Iris pigment epithelial cell (primary cell): Measurements from ENCODE around the gene SLC35F6.
"Not testable (repeated sequence)": the region's sequence is repeated elsewhere in the genome, so short reads cannot be mapped to it uniquely, and the experiment has no call there.

ENCODE experiments used
- DNase-seq: peaks from one replicate; pipeline ENCODE4 v3.0.0-alpha.2; 2011; ENCODE audit warnings: low read depth

Gene SLC35F6

DNA sequence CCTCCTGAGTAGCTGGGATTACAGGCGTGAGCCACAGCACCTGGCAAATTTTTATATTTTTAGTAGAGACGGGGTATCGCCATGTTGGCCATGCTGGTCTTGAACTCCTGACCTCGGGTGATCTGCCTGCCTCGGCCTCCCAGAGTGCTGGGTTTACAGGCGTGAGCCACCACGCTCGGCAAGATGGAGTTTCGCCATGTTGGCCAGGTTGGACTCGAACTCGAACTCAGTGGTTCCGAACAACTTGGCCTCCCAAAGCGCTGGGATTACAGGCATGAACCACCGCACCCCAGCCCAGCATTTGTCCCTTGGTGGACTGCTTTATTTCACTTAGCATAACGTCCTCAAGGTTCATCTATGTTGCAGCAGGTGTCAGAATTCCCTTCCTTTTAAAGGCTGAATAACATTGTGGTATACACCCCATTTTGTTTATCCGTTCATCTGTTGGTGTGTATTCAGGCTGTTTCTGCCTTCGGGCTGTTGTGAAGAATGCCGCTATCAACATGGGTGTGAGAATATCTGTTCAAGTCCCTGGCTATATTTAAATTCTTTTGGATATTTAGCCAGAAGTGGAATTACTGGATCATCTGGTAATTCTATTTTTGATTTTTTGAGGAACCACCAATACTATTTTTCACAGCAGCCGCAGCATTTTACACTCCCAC, 20.6 kb downstream of the SLC35F6 start:
- DNase-seq: no peak

DNA sequence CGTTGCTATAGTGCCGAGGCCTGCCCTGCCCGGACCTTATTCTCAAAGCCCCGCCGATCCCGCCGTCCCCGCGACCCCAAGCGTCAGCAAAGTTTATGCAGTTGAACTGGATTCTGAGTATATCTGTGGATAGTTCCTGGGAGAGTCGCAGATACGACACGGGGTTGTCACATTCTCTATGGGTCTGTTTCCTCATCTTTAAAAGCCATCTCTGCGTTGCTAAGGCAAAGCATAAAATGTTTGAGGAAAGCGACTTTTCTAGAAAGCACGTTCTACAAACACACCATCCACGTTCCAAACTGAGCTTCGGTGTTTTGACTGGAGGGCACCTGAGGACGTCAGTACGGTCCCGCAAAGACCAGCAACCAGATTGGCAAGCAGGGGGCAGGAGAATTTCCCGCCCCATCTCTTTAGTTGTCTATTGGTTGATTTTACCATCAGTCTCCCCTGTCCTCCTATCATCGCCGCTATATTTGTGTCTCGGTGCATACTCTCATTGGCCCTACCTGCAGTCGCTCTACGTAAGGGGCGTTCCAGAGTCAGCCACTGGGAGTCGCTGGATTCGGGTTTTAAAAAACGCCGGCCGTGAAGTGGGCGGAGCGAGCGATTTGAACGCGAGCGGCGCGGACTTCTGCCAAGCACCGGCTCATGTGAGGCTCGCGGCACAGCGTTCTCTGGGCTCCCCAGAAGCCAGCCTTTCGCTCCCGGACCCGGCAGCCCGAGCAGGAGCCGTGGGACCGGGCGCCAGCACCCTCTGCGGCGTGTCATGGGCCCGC, 21.5 kb downstream of the SLC35F6 start, which contains the start of gene CENPA:
TSS of gene CENPA (plus strand) at position 626 of the 776 bp plus-strand sequence. CDS start at position 767, 141 bp downstream.
- DNase-seq: peak; percentile 100

DNA sequence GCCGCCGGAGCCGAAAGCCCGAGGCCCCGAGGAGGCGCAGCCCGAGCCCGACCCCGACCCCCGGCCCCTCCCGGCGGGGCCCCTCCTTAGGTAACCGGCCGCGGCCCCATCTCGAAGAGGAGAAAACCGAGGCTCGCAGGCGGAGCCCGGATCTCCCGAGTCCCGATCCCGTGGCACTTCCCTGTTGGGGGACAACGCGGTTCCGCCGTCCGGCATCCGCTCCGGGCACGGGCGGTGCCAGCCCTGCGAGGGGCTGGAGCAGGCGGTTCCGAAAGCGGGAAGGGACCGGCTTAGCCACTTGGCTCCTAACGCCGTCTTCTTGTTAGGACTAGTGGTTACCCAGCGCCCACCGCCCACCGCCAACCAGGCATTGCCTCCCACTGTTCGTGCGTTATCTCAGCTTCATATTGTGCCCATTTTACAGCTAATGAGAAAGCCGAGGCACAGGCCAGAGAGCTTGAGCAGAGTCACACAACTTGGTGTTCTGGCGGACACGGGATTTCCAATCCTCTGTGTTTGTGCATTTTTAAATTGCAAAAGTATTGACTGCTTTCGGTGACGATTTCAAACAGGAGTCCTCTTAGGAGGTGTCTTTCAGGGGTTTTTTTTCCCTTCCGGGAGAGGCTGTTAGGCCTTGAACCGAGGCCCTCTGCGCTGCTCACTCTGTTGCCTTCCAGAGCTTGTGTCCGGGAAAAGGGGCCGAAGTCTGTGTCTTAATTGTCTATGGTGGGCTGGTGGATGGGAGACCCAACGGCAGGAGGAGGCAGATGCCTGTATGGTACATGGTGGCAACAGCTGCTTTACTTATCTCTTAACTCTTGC, 22.3 kb downstream of the SLC35F6 start:
- DNase-seq: no peak

DNA sequence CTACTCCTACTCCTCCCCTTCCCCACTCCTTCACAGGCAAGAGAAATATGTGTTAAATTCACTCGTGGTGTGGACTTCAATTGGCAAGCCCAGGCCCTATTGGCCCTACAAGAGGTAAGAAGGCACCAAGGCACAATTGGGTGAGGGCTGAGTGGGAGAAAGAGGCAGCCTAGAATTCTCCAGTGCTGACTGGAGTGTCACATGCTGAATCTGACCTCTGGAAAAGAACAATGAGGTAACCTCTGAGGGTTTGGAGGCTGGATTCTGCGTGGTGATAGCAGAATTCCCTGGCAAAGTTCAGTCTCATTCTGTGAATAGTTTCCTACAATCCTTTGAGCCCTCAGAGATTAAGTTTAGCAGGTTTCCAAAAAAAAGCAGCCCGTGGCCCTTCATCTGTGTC, 28.6 kb downstream of the SLC35F6 start:
- DNase-seq: no peak

DNA sequence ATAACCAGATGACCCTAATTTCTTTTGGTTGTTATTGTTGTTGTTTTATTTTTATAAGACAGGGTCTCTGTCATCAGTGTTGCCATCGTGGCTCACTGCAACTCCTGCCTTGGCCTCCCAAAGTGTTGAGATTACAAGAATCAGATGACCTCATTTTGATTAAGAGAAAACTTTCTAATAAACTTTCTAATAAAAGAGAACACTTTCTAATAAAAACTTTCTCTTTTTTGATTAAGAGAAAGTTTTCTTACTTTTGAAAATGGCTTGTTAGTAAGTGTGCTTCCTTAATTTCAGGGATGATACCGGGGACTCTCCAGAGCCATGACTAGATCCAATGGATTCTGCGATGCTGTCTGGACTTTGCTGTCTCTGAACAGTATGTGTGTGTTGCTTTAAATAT, 29.4 kb downstream of the SLC35F6 start:
- DNase-seq: no peak

DNA sequence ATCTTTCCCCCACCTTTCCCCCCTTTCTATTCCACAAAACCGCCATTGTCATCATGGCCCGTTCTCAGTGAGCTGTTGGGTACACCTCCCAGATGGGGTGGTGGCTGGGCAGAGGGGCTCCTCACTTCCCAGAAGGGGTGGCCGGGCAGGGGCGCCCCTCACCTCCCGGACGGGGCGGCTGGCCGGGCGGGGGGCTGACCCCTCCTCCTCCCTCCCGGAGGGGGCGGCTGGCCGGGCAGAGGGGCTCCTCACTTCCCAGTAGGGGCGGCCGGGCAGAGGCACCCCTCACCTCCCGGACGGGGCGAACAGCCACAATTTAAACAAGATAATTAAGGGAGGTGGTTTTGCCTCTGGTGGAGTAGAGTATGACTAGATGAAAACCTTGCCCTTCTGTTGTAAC, 31.1 kb downstream of the SLC35F6 start:
- not testable (repeated sequence) for DNase-seq

DNA sequence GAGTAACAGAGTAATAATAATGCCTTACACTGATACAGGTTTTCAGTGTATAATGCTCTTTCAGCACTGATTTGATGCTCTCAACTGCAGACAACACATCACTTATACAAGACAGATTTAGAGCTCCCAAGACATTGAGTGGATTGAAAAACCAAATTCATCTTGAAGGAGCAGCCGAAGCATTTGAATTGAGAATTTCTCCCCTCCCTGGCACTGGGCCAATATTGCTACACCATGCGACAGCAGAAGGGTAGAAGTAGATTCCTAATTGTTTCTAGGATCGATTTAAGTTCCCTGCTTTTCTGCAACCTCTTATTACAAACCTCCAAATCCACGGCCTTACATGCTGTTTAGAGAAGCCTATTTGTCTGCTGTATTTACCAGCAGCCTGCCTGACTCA, 37.2 kb downstream of the SLC35F6 start:
- no peak for DNase-seq

DNA sequence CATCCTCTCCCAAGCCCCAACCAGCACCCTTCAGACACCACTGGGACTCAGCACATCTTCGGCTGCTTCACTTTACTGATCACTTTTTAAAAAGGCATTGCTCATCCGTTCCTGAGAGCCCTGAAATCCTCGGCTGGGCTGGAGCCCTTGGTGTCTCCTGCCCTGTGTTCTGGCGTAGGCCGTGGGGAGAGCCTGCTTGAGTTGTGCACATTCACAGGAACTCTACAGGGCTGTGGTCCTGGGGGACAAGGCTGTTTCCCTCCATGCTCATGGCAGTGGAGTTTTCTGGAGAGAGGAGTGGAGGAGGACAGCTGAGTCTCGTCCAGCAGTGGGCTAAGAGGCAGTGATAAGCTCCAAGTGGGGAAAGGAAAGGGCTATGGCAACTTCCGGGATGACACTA, 37.7 kb downstream of the SLC35F6 start:
- DNase-seq: no peak

DNA sequence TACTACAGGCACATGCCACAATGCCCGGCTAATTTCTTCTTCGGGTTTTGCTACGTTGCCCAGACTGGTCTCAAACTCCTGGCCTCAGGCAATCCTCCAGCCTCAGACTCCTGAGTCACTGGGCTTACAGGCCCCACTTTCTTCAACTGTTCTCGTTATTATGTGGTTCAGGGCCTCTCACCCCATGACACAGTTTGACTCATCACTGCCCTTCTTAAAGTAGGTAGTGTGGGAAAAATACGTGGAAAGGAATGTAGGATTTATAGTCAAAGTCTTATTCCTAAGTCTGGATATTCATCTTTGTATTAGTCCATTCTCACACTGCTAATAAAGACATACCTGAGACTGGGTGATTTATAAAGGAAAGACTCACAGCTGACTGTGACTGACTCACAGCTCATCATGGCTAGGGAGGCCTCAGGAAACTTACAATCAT, 41.2 kb downstream of the SLC35F6 start:
- peak; percentile 81 for DNase-seq

DNA sequence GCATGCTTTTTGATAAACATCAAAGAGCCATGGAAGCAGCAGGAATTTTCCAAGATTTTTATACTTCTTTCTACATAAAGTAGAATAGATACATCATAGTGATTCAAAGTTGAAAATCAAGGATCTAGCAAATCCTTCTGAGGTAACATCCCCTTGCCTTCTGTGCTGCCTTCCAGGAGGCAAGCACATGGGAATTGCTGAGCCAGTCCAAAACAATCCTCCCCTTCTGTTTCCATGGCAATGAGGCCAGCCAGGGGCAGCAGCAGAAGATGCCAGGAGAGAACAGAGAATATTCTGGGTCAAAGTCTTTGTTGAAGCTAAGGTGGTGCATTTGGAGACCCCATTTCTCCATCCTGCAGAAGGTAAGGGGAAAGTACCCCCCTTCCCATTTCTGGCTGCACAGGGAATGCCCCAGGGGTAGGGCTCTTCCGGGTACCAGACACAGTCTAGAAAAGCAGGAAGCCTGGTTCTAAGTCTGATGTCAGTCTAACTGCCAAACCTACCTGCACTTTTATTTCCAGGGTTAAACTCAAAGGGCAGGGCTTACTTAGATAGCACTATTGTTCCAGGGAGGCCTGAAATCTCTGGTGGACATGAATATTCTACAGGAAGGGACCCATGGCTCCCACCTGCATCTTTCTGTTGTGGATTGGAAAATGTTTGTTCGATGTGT, 43.8 kb downstream of the SLC35F6 start:
- DNase-seq: no peak

DNA sequence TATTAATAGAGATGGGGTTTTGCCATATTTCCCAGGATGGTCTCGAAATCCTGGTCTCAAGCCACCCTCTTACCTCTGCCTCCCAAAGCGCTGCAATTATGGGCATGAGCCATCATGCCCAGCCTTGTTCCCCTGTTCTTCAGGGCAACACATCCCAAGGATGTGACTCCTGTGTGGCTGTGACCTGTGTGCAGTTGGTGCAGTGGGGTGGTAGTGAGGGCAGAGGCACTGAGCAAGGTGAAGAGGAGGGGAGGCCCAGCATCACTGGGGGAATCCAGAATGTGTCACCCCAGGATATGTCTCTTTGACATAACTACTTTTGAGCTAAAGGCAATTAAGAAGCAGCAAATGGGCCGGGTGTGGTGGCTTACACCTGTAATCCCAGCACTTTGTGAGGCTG, 45.1 kb downstream of the SLC35F6 start:
- no peak for DNase-seq

DNA sequence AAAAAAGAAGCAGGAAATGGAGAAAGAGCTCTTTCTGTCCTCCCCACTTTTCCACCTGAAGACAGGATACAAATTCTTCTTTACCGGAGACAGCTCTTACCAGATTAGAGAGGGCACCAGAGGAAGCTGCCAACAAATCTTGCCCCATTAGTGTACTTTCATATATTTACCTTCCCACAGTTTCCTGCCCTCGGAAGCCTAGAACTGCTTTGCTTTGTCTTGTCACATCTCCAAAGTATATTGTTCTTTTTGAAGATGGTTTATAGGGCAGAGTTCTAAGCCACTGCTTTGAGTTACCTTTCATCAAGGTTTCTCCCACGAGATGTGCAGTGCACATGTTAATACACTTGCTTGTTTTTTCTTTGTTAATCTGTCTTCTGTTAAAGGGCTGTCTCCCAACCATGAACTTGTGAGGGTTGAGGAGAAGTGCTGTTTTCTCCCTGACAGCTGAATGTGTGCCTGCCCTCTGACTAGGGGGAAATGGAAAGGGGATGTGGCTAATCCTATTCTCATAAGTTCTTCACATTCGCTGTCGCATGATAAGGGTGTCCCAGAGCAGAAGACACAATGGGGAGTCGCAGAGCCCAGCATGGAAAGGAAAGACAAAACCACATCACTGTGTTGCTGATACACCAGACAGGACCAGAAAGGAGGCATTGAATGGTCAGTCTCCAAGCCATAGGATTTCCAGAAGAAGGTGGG, 45.9 kb downstream of the SLC35F6 start:
- DNase-seq: no peak

DNA sequence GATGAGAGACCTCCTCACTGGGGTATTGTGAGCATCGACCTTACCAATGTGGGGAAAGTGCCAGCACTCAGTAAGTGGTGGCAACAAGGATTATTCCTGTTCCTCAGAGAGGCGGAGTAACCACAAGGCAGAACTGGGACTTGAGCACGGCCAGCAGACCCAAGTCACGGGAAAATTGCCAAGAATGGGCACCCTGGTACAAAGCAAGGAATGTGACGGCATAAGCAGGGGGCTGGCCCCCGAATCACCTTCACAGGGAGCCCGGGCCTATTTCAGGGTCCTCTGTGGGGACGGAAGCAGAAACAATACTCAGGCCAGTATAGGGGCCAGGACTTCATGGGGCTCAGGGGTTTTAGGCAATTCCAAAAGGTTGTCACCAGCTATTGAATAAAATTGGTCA, 47.2 kb downstream of the SLC35F6 start:
- no peak for DNase-seq

DNA sequence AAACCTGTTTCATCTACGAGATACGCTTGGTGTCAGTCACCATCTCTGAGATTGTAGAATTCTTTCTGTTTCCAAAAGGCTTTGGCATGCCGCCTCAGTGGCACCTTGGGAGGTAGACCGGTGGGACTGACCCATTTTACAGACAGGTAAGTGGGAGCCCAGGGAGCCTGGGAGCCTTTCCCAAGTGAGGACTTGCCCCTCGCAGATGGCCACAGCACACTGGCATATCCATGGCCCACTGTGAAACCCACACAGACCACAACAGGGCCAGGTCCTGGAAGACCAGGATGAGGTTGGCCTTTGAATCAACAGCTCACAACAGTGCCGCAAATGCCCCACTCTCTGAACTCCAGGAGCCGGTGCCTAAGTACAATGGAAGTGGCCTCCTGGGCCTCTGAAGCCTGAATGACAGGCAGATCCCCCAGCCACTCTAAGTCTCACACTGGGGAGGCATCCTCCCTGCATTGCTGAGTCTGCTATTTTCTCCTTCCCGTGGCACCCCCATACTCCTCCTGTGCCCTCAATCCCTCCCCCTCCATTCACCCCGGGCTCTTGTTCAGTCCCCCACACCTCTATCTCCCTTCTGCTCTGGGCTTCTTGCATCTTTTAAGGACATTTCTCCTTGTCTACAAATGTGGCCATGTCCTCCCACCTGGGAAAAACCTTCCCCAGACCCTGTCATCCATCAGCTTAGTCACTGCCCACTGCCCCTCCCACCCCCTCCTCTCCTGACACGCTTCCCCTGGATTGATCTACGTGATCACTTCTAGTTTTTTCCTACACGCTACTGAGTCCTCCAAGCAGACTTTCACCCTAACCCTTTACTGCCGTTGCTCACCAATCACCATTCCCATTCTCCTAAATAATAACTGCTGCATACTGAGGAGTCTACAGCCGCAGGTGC, 48.0 kb downstream of the SLC35F6 start:
- no peak for DNase-seq

DNA sequence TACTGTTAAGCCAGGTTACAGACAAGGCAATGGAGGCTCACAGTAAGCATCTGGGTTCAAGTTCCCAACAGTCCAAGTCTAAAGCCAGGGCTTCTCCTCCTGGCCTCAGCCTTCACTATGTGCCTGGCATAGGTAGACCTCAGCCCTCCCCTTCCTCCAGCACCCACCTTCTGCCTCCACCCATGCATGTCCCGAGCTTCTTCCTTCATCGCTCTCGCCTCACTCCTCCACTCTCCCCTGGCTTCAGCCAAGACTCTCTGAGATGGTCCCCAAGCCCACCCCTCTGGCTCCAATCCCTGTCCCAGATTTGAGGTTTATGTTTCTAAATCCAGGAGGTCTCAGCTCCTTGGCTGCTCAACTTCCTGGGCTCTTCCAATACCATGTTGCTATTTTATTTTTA, 48.6 kb downstream of the SLC35F6 start:
- DNase-seq: no peak

DNA sequence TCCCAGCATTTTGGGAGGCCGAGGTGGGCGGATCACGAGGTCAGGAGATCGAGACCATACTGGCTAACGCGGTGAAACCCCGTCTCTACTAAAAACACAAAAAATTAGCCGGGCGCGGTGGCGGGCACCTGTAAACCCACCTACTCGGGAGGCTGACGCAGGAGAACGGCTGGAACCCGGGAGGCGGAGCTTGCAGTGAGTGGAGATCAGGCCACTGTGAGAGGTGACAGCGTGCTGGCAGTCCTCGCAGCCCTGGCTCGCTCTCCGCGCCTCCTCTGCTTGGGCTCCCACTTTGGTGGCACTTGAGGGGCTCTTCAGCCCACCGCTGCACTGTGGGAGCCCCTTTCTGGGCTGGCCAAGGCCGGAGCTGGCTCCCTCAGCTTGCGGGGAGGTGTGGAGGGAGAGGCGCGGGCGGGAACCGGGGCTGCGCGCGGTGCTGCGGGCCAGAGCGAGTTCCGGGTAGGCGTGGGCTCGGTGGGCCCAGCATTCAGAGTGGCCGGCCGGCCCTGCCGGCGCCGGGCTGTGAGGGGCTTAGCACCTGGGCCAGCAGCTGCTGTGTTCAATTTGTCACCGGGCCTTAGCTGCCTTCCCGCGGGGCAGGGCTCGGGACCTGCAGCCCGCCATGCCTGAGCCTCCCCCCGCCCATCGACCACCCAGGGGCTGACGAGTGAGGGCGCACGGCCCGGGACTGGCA, 50.1 kb downstream of the SLC35F6 start:
- not testable (repeated sequence) for DNase-seq

DNA sequence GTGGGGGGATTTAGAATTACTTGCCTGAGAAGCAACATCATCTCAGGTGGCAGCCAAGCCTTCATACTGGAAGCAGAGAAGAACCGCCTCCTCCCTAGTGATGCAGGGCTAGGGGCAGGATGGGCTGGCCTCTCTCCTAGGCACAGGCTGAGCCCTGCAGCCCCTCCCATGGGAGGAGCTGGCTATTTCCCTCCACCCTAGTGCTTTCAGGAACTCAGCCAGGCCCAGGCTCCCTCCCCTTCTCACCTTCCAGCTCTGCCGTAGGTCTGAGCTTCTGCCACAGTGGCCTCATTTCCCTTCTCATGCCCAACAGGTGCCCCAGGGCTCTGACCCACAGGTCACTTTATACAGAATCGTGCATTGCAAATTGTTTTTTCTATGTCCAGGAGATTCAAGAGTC, 52.8 kb downstream of the SLC35F6 start:
- no peak for DNase-seq

DNA sequence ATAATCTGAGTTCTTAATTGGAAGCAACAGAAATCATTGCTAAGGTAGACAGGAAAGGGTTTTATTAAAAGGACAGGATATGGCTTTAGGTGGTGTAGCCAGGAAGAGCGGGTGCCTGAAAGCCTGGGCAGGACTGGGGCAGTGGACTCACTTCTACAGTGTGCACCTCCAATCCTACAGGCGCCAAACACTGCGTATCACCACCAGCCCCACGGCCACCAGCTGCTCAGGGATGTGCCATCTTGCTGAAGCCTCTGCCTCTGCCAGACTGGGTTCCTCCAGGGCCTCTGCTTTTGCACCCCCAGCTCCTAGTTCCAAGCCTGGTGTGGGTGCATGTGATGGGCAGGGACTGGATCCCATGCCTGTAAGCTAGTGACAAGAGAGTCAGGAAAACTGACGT, 54.2 kb downstream of the SLC35F6 start:
- no peak for DNase-seq

DNA sequence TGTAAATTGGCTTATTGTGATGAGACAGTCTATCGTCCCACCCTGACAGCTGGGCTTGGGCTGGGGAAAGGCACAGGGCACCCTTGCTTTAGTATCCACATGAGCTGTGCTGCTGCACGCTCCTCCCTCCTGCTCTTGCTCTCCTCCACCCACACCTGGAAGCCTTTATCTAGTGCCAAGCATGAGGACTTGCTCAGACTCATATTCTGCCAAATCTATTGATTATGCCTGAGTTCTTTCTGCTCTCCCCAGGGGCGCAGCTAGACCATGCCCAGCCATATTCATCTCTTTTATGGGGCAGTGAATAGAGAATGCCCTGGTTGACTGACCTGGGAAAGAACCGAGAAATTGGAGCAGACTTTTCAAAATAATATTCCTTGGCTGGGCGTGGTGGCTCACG, 54.9 kb downstream of the SLC35F6 start:
- no peak for DNase-seq

DNA sequence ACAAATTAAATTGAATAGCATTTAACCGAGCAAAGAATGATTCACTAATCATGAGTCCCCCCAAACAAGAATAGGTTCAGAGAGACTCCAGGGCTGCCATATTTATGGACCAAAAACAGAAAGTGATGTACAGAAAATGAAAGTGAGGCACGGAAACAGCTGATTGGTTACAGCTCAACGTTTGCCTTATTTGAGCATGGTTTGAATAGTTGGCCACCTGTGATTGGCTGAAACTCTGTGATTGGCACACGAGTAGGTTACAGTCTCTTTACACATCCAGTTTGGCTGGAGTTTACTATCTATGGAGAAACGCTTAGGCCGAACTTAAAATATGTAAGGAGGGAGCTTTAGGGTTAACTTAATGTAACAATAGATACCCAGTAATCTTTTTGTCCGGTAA, 56.8 kb downstream of the SLC35F6 start:
- DNase-seq: no peak
